ENCODE measurements around the gene HIGD1B.

Gene HIGD1B

DNA sequence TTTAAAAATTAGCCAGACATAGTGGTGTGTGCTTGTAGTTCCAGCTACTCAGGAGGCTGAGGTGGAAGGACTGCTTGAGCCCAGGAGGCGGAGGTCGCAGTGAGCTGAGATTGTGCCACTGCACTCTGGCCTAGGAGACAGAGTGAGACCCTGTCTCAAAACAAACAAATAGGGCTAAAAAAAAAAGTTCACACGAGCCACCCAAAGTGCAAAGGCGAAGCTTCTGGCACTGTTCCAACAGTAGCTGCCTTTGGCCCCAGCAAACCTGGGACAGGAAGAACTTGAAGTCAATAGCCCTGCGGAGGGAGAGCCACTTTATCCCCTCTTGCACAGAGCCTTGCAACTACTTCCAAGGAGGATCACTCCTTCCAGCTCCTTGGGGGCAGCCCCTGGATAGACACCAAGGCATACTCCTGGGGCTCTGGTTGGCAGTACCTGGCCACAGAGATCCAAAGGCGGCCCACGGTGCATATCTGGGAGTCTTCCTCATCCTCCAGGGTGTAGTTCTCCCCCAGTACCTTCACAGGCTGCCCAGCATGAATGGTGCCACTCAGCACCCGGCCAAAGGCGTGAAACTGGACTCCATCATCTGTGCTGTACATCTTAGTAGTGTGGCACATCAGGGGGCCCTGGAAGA, 14.7 kb downstream of the HIGD1B start:
- H3K27ac ChIP-seq (ENCODE audit: low read depth, low read length) = no peak overlapping the region
- H3K9me2 ChIP-seq (replicated peaks; ENCODE audit: insufficient read depth, low read length) = no peaks in the 10 kb centered on the region
- peaks cover 8% of the 10 kb centered on the region; the same call in 1 of the 2 replicates for H3K36me3 ChIP-seq (ENCODE audit: low read length)

DNA sequence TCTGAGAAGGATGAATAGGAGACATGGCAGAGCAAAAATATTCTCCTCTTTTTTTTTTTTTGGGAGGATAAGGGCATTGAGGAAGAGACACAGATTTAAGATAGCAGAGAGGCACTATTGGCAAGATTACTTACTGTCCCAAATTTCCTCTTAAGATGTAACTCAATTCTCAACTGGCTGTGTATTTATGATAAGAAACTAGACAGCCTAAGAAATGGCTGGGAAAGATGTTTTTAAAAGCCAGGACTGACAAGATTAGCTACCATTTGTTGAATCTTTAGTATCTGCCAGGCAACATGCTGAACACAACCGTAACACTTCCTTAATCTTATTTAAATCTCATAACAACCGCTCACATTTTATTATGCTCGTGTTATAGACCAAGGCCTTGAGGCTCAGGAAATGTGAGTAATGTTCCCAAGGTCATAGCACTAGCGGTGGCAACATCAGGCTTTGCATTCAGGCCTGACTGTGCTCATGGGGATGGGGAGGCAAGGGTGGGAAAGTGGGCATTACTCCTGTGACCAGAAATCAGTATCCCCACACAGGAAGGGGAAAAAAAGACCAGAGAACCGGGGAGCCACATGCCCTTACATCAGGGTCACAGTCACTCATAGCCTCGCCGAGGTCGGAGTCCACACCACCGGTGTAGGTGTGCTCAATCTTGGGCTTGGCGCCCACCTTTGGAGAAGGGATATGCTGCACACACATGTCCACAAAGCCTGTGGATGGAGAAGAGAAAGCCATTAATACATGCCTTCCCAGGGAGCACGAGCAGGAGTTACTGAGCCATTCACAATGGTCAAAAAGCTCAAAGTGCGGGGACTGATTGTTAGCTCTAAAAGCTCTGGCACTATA, 15.6 kb downstream of the HIGD1B start:
- Histone ChIP-seq H3K27ac (ENCODE audit: low read depth, low read length) (no peak overlapping the region), H3K9me3 (ENCODE audit: insufficient read depth, low read length) (no peaks in the 10 kb centered on the region), H3K4me2 (ENCODE audit: low read depth, low read length, poor library complexity, severe bottlenecking) (no peak overlapping the region), H2AFZ (ENCODE audit: low read depth, low read length, severe bottlenecking) (no peak overlapping the region), H3K4me3 (ENCODE audit: insufficient read depth, low read length, poor library complexity, severe bottlenecking) (no peak overlapping the region), H3K79me2 (ENCODE audit: insufficient read depth, low read length) (no peaks in the 10 kb centered on the region), H4K20me1 (ENCODE audit: low read depth, low read length) (no peaks in the 10 kb centered on the region), H3K36me3 (ENCODE audit: low read length) (peaks cover 8% of the 10 kb centered on the region; the same call in 1 of the 2 replicates), H3K9ac (ENCODE audit: low read length) (no peak overlapping the region), H3K27me3 (ENCODE audit: low read length) (no peaks in the 10 kb centered on the region), H3F3A (ENCODE audit: insufficient read depth) (peaks cover 7% of the 10 kb centered on the region; the same call in 1 of the 2 replicates), H3K9me2 (replicated peaks; ENCODE audit: insufficient read depth, low read length) (no peaks in the 10 kb centered on the region)
- TF ChIP-seq CTCF (IDR thresholded peaks at IDR 0.05; ENCODE audit: insufficient read depth, low read length, poor library complexity, severe bottlenecking) (no peak), EZH2phosphoT487 (conservative IDR thresholded peaks at IDR 0.05; ENCODE audit: low read length) (no peak)

More for the DNA sequence above, 14.7 kb downstream of the HIGD1B start:
- Histone ChIP-seq H3F3A (ENCODE audit: insufficient read depth) (peaks cover 7% of the 10 kb centered on the region; the same call in 1 of the 2 replicates), H3K9ac (ENCODE audit: low read length) (no peak overlapping the region), H3K9me3 (ENCODE audit: insufficient read depth, low read length) (no peaks in the 10 kb centered on the region), H3K79me2 (ENCODE audit: insufficient read depth, low read length) (no peaks in the 10 kb centered on the region), H2AFZ (ENCODE audit: low read depth, low read length, severe bottlenecking) (no peak overlapping the region), H3K4me2 (ENCODE audit: low read depth, low read length, poor library complexity, severe bottlenecking) (no peak overlapping the region), H3K4me3 (ENCODE audit: insufficient read depth, low read length, poor library complexity, severe bottlenecking) (no peak overlapping the region), H3K27me3 (ENCODE audit: low read length) (no peaks in the 10 kb centered on the region), H4K20me1 (ENCODE audit: low read depth, low read length) (no peaks in the 10 kb centered on the region)
- TF ChIP-seq CTCF (IDR thresholded peaks at IDR 0.05; ENCODE audit: insufficient read depth, low read length, poor library complexity, severe bottlenecking) (no peak), EZH2phosphoT487 (conservative IDR thresholded peaks at IDR 0.05; ENCODE audit: low read length) (no peak)

- Histone ChIP-seq H4K20me1 (ENCODE audit: low read depth, low read length) (no peaks in the 10 kb centered on the region), H3K36me3 (ENCODE audit: low read length) (peaks cover 8% of the 10 kb centered on the region; the same call in 1 of the 2 replicates), H3K9me2 (replicated peaks; ENCODE audit: insufficient read depth, low read length) (no peaks in the 10 kb centered on the region), H3K9me3 (ENCODE audit: insufficient read depth, low read length) (no peaks in the 10 kb centered on the region), H3K9ac (ENCODE audit: low read length) (no peak overlapping the region), H2AFZ (ENCODE audit: low read depth, low read length, severe bottlenecking) (no peak overlapping the region), H3K4me2 (ENCODE audit: low read depth, low read length, poor library complexity, severe bottlenecking) (no peak overlapping the region), H3K27ac (ENCODE audit: low read depth, low read length) (no peak overlapping the region), H3F3A (ENCODE audit: insufficient read depth) (peaks cover 7% of the 10 kb centered on the region; the same call in 1 of the 2 replicates), H3K27me3 (ENCODE audit: low read length) (no peaks in the 10 kb centered on the region), H3K4me3 (ENCODE audit: insufficient read depth, low read length, poor library complexity, severe bottlenecking) (no peak overlapping the region), H3K79me2 (ENCODE audit: insufficient read depth, low read length) (no peaks in the 10 kb centered on the region)
- TF ChIP-seq EZH2phosphoT487 (conservative IDR thresholded peaks at IDR 0.05; ENCODE audit: low read length) = no peak
- TF ChIP-seq CTCF (IDR thresholded peaks at IDR 0.05; ENCODE audit: insufficient read depth, low read length, poor library complexity, severe bottlenecking) = no peak
Measured at GRCh38 chr17:44864831-44865230, 17.1 kb downstream of the HIGD1B start.

All from SU-DHL-6 (cell line).